Measurements from ENCODE around the gene ACVRL1. TPM values are rescaled to one million over a fixed set of nuclear protein-coding genes. Genes with fewer than 3 reads are reported as not detected.

ACVRL1 gene
- total RNA-seq, 2 donors from 2014 or later, result 121 to 162 TPM

- Histone ChIP-seq H3K36me3 (no peaks in the 10 kb centered on the region), H3K4me3 (no peak overlapping the region), H3K9ac (ENCODE audit: low read depth in 2 of 2, low read length in 2 of 2) (no peak overlapping the region), H3K27ac (no peak overlapping the region), H3K4me1 (peaks cover 6% of the 10 kb centered on the region), H3K9me3 (no peaks in the 10 kb centered on the region), H3K27me3 (peaks cover 35% of the 10 kb centered on the region)
- TF ChIP-seq, protein P1, sequence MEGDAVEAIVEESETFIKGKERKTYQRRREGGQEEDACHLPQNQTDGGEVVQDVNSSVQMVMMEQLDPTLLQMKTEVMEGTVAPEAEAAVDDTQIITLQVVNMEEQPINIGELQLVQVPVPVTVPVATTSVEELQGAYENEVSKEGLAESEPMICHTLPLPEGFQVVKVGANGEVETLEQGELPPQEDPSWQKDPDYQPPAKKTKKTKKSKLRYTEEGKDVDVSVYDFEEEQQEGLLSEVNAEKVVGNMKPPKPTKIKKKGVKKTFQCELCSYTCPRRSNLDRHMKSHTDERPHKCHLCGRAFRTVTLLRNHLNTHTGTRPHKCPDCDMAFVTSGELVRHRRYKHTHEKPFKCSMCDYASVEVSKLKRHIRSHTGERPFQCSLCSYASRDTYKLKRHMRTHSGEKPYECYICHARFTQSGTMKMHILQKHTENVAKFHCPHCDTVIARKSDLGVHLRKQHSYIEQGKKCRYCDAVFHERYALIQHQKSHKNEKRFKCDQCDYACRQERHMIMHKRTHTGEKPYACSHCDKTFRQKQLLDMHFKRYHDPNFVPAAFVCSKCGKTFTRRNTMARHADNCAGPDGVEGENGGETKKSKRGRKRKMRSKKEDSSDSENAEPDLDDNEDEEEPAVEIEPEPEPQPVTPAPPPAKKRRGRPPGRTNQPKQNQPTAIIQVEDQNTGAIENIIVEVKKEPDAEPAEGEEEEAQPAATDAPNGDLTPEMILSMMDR (IDR thresholded peaks at IDR 0.05), result no peak
- intact Hi-C loops (cut with DNase I), result no loop called here
- DNase-seq, result no peak
Measured at GRCh38 chr12:51864833-51865670, 42.3 kb upstream of the ACVRL1 start.

GRCh38 chr12:51865757-51866270 lies 41.5 kb upstream of the ACVRL1 start:
- H3K36me3 ChIP-seq, result no peaks in the 10 kb centered on the region
- no peak overlapping the region for H3K9ac ChIP-seq (ENCODE audit: low read depth in 2 of 2, low read length in 2 of 2)
- no peak overlapping the region for H3K4me3 ChIP-seq
- peaks cover 6% of the 10 kb centered on the region for H3K4me1 ChIP-seq
- no peak for DNase-seq
- no peak overlapping the region for H3K27ac ChIP-seq
- H3K9me3 ChIP-seq, result no peaks in the 10 kb centered on the region
- TF ChIP-seq, protein P1 (IDR thresholded peaks at IDR 0.05), result no peak
- peaks cover 35% of the 10 kb centered on the region for H3K27me3 ChIP-seq
- intact Hi-C loops (cut with DNase I), result no loop called here

- H3K36me3 ChIP-seq, result no peaks in the 10 kb centered on the region
- TF ChIP-seq, protein P1 (IDR thresholded peaks at IDR 0.05), result no peak
- H3K27me3 ChIP-seq, result peaks cover 35% of the 10 kb centered on the region
- H3K4me3 ChIP-seq, result no peak overlapping the region
- no peak for DNase-seq
- H3K27ac ChIP-seq, result no peak overlapping the region
- intact Hi-C loops (cut with DNase I), result no loop called here
- no peak overlapping the region for H3K9ac ChIP-seq (ENCODE audit: low read depth in 2 of 2, low read length in 2 of 2)
- H3K9me3 ChIP-seq, result no peaks in the 10 kb centered on the region
- H3K4me1 ChIP-seq, result peaks cover 6% of the 10 kb centered on the region
Measured at GRCh38 chr12:51866324-51866723, 41.0 kb upstream of the ACVRL1 start.

DNA sequence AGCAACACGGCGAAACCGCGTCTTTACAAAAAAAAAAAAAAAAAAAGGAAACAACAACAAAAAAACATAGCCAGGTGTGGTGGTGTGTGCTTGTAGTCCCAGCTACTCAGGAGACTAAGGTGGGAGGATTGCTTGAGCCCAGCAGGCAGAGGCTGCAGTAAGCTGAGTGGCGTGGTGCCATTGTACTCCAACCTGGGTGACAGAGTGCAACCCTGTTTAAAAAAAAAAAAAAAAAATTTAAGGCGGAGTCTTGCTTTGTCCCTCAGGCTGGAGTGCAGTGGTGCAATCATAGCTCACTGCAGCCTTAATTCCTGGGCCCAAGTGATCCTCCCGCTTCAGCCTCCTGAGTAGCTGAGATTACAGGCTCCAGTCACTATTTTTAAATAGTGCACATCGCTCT lies 40.5 kb upstream of the ACVRL1 start:
- Histone ChIP-seq H3K27ac (no peak overlapping the region), H3K9me3 (no peaks in the 10 kb centered on the region), H3K36me3 (no peaks in the 10 kb centered on the region), H3K4me3 (no peak overlapping the region), H3K4me1 (peaks cover 6% of the 10 kb centered on the region), H3K27me3 (peaks cover 35% of the 10 kb centered on the region), H3K9ac (ENCODE audit: low read depth in 2 of 2, low read length in 2 of 2) (no peak overlapping the region)
- TF ChIP-seq, protein P1 (IDR thresholded peaks at IDR 0.05), result no peak
- no peak for DNase-seq
- intact Hi-C loops (cut with DNase I), result no loop called here

GRCh38 chr12:51867371-51867770 lies 39.9 kb upstream of the ACVRL1 start:
- no peaks in the 10 kb centered on the region for H3K36me3 ChIP-seq
- H3K9me3 ChIP-seq, result no peaks in the 10 kb centered on the region
- H3K9ac ChIP-seq (ENCODE audit: low read depth in 2 of 2, low read length in 2 of 2), result no peak overlapping the region
- H3K4me3 ChIP-seq, result no peak overlapping the region
- TF ChIP-seq, protein P1 (IDR thresholded peaks at IDR 0.05), result no peak
- DNase-seq, result no peak
- intact Hi-C loops (cut with DNase I), result no loop called here
- peaks cover 6% of the 10 kb centered on the region for H3K4me1 ChIP-seq
- no peak overlapping the region for H3K27ac ChIP-seq
- peaks cover 35% of the 10 kb centered on the region for H3K27me3 ChIP-seq
